T follicular helper cell (primary cell): Measurements from ENCODE around the gene PMM2.
"Not testable (repeated sequence)": the region's sequence is repeated elsewhere in the genome, so short reads cannot be mapped to it uniquely, and the experiment has no call there.

ENCODE experiments used
- DNase-seq: peaks from one replicate; pipeline ENCODE4 v3.0.0-alpha.2; 2020; ENCODE audit warnings: low read depth

The PMM2 gene

DNA sequence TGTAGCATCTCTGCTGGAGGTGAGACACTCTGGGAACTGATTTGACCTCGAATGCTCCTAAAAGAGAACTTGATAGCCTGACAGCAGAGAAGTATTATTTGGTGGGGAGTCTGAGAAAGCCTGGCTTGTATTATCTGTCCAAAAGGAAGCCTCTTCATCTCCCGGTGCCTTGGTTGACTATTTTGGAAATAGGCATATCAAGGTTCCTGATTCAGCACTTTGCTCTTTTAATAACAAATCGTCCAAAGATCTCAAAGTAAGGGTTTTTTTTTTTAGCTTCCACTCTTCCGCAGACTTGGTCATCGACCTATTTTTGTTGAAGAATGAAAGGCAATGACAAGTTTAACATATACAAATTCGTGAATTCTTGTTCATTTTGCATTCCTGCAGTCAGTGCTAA lies 15.0 kb upstream of the PMM2 start:
- no peak for DNase-seq

DNA sequence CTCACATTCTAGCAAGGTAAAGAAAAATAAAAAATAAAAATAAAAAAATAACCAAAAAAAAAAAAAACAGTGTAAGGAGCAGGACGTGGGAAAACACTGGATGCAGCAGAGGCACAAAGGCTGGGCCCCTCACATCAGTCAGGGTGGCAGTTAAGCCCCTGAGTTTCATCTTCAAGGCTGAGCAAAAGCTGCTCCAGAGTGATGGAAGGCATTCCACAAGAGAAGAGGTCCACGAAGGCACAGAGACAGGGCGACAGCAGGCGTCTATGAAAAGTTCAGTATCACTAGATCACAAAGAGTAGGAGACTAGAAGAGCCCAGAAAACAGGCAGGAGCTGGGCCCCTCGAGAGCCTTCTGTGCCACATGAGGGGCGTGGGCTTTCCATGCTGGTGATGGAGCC lies 12.2 kb upstream of the PMM2 start:
- DNase-seq: no peak

DNA sequence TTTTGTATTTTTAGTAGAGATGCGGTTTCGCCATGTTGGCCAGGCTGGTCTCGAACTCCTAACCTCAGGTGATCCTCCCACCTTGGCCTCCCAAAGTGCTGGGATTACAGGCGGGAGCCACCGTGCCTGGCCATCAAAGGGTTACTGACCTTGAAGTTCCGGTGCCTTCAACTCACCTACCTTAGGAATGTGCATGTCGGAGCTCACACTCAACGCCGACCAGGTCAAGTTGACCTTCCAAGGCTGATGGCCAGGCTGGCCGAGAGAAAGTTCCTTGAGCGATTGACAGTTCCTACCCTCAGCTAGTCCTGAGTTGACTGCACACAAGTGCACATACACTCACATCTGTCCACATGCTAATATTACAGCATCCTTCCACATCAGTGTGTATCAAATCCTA lies 11.3 kb upstream of the PMM2 start:
- not testable (repeated sequence) for DNase-seq

DNA sequence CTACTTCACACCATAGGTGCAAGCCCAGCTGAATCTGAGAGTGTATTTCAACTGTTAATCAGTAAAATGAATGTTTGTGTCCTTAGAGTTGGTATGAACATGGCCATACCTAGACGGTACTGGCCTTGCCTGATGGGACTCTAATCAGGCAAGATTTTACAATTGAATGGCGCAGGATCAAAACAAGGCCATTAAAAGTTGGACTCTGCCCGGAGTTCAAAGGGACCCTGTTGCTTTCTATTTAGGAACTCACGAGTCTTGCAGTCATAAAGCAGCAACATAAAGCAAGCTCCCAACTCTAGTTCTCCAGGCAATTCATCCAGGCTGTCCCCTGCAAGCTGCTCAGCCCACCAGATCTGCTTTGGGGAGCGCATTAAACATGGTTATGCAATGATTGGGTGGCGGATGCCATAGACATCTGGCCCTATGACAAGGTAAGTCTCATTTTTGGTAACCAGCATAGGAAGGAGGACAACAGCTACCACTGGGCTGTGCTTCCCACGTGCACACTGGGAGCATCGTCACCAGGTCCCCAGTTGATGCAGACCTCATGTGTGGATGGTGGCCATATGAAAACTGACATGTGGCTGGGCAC lies 9.0 kb upstream of the PMM2 start:
- DNase-seq: no peak

DNA sequence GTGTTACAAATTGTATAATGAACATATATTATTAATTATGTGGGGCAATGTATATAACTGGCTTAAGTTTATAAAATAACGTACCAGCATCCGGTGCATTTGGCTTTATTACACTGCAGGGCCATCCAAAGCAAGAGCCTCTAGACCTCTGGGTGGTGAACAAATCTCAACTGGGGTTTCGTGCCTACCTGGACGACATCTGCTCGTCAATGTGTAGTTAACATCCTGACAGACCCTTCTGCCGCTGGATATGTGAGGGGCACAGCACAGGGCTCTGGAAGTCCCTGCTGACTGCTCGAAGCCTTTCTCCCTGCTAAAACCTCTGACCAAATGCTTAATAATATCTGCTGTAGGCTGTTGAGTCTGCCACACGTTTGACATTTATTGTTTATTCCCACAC lies 2.5 kb upstream of the PMM2 start:
- DNase-seq: no peak

DNA sequence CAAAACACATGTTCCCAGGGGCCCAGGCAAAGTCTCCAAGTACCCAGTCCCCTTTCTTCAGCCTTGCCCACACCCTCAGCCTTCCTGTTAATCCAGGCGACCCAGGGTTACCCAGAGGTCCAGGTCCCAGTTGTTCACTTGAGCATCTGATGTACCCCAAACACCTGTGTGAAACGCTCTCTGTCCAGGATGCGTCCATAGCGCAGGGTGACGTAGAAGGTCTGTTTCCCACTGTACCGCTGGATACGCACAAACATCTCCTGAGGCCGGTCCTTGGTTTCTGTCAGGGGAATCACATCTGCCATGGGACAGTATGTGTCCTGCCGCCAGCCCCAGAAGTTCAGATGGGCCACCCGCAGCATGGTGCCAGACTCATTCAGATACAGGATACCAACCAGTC lies 1.8 kb upstream of the PMM2 start:
- DNase-seq: no peak

DNA sequence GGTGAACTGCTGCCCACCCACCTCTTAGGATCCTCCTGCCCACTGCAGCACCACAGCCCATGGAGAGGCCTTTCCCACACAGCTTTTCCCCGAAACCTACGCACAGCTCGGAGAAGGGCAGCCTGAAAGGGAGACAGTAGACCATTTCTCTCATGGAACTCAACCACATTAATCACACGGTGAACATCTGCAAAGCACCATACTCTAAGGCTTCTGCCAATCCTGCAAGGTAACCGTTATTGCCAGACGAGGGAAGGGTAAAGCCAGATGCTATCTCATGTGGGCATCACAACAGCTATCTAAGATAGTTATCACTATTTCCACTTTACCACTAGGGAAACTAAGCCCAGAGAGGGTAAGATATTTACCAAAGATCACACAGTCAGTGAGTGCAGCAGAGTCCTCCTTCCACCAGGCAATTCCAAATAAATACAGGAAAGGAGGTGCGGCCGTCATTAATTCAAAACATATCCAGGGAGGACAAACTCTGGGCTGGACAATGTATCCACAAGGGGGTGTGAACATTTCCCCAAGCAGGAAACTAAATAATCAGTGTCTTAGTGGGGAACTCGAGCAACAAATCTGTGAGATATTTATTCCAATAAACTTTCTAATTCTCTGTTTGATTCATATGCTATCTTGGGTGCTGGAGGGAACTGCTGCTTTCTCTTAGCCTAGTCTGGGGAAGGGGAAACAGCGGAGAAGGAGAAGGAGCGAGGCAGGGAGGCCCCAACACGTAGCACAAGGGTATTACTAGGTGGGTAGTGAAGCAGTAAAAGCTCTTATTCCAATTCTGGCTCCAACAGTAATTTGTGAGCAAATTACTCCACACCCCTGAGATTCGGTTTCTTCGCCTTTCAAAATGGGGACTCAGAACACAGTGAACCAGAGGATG lies 923 bp upstream of the PMM2 start:
- no peak for DNase-seq

DNA sequence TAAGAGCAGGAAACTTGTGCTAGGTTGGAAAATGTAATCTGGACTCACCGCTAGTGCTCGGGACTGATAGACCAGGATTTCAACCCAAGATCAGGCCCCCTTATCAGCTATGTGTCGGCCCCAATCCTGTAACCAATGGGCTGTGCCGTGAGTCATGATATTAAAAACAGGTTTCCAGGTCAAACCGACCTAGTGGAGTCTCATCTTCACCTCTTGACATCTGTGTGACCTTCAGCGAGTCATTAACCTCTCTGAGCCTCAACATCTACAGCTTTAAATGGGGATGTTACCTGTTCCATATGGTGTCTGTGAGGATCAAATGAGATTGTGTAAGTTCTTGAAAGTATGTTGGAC lies 512 bp downstream of the PMM2 start:
- no peak for DNase-seq

DNA sequence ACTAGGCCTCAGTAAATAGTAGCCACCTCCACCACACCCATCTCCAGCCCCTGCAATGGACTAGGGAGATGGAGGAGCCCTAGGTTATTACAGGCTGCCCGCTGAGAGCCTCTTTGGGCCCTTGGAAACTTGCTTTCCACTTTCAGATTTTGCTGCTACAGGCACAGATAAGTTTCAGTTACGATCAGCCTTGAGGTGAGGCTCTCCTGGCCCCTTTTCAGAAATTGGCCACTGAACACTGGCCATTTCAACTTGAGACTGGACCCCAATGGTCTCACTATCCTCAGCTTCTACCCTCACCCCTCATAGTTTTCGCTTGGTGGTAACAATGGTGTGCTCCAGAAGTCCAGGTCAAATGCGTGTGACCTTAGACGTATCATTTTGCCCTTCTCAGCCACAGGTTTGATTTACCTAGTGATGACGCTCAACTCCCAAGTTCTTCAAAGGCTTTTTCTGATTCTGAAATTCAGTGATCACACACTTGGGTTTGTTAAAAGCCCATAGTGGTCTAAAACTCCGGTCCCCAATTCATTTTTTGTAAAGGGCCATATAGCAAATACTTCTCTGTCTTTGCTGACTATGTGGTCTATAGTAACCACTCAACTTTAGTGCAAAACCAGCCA lies 1.0 kb downstream of the PMM2 start:
- no peak for DNase-seq

DNA sequence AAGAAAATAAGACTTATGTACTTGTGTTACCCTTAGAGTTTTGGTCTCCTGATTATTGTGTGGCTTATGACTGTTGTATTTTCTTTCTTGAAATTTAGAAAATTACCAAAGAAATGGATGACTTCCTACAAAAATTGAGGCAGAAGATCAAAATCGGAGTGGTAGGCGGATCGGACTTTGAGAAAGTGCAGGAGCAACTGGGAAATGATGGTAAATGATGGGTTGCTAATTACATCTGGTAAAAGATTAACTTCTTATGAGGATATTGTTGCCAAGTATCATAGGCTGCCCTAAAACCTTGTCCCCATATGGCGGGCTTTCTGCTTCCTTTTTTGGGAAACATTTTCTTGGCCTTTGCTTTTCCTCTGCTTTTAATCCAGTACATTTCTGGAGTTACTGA lies 4.1 kb downstream of the PMM2 start:
- DNase-seq: no peak

DNA sequence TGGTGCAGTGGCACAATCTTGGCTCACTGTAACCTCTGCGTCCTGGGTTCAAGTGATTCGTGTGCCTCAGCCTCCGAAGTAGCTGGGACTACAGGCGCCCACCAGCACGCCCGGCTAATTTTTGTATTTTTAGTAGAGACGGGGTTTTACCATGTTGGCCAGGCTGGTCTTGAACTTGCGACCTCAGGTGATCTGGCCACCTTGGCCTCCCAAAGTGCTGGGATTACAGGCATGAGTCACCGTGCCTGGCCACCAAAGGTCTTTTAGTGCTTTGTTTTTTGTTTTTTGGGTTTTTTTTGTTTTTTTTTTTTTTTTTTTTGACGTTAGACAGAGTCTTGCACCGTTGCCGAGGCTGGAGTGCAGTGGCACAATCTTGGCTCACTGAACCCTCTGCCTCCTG lies 6.1 kb downstream of the PMM2 start:
- not testable (repeated sequence) for DNase-seq

DNA sequence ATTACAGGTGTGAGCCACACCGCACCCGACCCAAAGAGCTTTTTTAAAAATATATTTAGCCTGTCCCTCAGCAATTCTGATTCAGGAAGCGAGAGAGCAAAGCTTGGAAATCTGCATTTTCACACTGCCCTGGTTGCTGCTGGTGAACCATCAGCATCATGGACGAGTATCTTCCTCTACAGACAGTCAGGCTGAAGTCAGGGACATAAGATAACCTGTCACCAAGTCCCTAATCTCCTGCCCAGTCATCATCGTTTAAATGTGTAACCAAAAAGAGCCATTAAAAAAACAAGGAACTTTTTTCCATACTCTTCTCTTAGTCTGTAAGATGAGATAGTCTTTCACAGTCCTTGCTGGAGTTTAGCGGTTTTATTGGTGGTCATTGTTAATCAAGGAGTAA lies 6.7 kb downstream of the PMM2 start:
- no peak for DNase-seq

DNA sequence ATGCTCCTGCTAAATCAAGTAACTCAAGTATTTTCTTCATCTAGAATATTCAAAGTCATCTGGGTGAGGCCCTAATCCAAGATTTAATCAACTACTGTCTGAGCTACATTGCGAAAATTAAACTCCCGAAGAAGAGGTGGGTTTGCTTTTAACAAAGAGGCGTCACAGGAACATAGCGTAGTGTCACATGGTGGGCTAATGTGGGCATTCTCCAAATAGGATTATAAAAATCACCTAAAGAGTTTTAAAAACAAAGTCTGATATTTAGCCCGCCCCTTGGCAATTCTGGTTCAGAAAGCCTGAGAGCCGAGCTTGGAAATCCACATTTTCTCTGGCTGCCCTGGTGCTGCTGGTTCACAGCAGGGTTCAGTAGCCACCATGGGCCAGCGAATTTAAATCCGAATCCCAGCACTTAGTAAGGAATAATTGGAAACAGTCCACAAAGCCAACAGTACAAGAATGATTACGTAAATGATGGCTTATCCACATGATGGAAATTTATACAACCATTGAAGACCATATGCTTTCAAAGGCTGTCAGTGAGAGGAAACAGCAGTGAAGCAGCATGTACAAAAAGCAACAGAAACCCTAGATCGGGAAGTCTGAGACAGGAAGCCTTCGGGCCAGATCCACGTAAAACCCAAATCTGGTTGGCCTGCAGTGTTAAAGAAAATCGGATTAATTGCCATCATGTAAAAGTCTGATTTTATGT lies 8.8 kb downstream of the PMM2 start:
- no peak for DNase-seq

DNA sequence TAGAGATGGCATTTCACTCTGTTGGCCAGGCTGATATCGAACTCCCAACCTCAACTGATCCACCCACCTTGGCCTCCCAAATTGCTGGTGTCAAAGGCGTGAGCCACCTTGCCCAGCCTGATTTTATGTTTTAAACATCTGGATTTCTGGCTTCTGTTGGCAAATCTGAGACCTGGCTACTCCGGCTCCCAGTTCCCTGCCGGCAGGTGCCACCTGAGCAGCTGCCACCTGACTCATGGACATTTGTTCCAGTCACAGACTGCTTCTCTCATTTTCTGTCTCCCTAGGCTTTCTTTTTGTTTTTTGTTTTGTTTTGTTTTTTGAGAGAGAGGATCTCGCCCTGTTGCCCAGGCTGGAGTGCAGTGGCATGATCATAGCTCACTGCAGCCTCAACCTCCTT lies 9.6 kb downstream of the PMM2 start:
- no peak for DNase-seq

DNA sequence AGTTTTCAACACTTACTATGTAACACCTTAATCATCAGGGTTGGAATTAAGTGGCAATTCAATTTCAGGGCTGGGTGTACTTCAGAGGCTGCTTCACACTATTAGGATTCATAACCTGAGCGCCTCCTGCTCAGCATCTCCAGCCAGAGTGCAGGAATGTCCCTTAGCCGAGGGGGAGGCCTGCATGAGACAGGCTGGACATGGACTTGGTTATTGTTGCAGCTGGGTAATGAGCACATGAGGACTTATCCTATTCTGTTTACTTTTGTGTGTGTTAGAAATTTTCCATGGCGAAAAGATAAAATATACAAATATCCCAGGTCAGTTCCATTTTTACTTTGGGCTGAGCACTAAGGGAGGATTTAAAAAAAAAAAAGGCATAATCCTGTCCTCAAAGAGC lies 10.4 kb downstream of the PMM2 start:
- DNase-seq: no peak

DNA sequence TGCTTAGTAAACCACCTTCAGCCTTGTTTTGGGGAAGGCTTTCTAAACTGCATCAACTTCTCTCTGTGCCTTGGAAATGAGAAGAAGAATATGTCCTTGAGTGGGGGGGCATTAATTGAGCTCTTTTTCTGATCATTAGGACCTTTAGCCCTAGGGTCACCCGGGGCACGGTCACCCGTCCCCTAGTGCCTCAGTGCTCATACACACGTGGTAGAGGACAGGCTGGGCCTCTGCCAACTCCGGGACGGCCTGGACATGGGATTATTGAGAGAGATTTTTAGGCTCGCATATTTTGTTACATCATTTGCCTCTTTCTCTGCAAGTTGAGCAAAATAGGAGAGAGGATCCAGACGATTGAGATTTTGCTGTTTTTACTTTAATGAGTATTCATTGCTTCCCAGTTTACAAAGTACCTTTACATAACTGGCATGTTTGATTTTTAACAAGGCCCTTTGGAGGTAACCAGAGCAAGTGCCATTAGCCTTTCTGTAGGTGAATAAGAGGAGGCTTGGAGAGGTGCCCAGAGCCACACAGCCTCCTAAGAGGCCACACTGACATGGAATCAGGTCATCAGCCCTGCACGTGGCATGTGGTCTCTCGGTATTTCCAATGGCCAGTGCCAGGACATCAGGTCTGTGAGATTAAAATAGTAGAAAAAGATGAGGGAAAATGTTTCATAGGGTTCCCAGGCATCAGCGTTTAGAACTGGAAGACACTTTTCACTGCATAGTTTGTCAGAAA lies 11.1 kb downstream of the PMM2 start:
- DNase-seq: no peak

DNA sequence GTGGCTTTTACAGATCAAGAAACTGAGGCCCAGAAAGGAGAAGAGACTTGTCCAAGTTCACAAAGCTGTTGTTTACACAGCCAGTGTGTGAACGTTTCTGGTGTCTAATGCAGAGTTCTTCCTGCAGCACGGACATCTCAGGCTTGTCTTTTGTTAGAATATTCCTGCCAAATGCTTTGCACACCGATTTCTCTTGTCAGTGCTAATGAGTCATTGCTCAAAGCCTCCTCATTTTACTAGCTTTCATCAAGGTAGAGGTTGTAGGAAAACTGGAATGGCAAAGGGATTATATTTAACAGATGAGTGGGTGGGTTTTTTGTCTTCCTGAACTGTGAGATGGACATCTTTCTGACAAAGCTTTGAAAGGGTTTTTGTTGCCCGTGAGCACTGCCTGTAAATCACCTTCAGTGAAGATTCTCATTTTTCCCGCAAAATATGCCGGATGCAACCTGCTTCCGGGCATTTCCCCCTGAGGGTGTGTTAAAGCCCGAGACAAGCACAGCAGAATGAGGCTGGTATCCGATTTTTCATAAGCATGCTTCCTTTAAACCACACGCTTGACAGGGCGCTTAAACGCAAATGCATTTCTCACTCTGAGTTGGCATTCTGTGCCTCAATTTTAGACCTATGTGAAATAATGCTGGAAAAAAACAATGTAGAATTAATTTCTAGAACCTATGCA lies 14.7 kb downstream of the PMM2 start:
- DNase-seq: no peak

DNA sequence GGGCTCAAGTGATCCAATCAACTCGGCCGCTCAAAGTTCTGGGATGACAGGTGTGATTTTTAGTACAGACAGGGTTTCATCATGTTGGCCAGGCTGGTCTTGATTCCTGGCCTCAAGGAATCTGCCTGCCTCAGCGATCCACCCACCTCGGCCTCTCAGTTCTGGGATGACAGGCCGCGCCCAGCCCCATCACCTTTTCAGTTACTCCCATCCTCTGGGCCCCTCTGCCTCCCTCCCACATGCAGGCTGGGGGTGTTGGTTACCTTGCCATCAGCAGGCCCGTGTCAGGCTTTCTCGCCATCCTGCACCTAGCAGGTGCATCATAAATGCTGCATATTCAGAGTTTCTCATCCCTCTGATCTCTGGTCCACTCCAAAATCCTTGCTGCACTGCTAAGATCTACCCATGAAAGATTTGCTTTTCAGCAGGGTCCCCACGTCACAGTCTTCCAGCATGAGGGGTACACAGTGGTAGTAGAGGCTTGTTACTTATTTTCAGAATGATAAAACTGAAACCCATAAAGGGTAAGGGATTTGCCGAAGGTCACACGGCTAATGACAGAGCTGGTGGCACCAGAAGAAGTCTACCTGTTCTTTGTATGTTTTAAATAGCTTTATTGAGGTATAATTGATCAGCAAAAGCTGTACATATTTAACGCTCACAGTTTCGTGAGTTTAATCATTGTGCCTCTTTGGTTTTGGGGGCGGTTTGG lies 16.6 kb downstream of the PMM2 start:
- no peak for DNase-seq

DNA sequence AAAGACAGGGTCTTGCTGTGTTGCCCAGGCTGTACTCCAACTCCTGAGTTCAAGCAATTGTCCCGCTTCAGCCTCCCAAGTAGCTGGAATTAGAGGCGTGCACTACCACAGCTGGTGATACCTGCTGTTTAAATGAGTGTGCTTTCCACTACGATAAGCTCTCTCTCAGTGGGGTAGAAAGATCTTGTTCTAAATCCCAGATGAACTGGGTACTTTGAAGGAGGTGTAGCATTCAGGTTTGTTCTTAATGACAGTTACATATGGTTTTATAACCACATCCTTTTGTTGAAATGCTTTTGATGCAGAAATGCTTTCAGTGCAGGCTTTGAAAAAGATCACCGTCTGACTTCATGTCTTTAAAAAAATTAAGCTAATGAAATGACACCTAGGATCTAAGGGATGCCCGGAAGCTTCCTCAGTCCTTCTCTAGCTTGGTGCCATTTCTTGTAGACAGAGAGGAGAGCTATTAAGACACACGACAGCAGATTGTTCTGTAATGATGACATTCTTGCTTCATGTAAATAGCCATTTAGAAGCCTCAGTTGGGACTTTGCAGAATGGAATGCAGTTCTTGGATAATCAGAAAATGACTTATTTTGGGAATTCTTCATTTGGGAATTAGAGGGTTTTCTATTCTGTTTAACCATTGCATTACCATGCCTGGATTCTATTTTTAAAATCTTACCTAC lies 19.5 kb downstream of the PMM2 start:
- DNase-seq: no peak
